Islet precursor cell (in vitro differentiated cells): Measurements from ENCODE around the gene PERM1.
"Not testable (repeated sequence)": the region's sequence is repeated elsewhere in the genome, so short reads cannot be mapped to it uniquely, and the experiment has no call there.

Experiments
- DNase-seq: peaks from one replicate; pipeline ENCODE4 v3.0.0-alpha.2; 2018

PERM1 gene

DNA sequence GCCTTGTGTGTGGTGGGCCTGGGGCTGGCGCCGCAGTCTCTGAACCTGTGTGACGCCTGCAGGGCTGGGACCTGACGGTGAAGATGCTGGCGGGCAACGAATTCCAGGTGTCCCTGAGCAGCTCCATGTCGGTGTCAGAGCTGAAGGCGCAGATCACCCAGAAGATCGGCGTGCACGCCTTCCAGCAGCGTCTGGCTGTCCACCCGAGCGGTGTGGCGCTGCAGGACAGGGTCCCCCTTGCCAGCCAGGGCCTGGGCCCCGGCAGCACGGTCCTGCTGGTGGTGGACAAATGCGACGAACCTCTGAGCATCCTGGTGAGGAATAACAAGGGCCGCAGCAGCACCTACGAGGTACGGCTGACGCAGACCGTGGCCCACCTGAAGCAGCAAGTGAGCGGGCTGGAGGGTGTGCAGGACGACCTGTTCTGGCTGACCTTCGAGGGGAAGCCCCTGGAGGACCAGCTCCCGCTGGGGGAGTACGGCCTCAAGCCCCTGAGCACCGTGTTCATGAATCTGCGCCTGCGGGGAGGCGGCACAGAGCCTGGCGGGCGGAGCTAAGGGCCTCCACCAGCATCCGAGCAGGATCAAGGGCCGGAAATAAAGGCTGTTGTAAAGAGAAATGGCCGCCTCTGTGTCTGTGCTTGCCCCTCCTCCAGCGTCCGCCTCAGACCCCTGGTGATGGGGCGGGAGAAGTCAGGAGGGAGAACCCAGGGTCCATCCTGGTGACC lies 32.2 kb upstream of the PERM1 start:
- peak; percentile 71 for DNase-seq

DNA sequence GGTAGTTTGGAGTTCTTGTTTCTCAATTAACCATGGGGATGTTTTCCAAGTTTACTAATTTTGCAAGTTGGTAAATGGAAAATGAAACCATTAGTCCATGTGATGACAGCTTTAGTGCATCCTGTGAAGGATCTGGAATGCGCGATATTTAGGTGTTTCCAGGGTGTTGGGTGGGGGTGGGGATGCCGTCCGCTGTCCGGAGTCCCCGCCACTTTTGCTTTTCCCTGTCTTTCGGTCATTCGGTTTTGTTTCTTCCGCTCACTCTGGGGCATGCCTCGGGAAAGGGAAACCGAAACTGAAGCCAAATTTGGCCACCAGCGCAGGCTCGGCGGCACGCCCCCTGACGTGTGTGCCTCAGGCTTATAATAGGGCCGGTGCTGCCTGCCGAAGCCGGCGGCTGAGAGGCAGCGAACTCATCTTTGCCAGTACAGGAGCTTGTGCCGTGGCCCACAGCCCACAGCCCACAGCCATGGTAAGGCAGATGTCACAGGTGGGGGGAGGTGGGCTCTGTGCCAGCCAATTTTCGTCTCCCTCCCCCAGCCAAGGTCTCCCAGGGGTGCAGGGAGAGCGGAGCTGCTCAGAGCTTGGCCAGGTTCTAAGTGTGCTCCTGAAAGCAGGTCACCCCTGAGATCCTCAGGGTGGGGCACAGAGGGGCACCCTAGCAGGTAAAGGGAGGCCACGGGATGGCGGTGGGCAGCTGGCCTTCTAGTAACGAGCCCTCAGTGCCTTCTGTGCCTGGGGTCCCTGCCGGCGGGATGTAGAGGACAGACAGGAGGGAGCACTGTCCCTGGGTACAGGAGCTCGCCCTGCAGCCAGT lies 31.4 kb upstream of the PERM1 start, which contains the start of gene ISG15:
ISG15 (plus strand) TSS at position 393 of the 817 bp plus-strand sequence; CDS start at position 470, 77 bp downstream.
- peak; percentile 90 for DNase-seq

DNA sequence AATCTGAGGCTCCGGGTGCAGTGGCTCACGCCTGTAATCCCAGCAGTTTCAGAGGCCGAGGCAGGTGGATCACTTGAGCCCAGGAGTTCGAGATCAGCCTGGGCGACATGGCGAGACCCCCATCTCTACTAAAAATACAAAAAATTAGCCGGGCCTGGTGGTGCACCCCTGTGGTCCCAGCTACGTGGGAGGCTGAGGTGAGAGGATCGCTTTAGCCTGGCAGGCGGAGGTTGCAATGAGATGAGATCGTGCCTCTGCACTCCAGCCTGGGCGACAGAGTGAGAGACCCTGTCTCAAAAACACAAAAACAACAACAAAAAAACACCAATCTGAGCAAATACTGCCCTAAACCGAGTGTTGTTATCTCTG lies 30.8 kb upstream of the PERM1 start:
- not testable (repeated sequence) for DNase-seq

DNA sequence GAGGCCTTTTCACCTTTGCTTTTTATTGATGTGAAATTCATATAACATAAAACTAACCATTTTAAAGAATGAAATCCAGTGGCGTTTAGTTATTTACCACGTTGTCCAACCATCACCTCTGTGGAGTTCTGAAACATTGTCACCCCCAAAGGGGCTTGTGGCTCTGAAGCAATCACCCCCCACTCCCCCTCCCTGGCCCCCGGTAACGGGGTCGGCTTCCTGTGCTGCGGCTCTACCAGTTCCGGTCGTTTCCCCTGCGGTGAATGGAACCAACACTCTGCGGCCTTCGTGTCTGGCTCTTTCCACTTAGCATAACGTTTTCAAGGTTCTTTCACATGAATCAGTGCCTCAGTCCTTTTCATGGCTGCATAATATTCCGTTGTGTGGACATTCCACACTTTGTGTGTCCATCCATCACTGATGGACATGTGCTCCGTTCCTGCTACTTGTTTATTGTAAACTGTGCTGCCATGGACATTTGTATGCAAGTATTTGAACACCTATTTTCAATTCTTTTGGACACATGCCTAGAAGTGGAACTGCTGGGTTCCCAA lies 29.6 kb upstream of the PERM1 start:
- DNase-seq = no peak

DNA sequence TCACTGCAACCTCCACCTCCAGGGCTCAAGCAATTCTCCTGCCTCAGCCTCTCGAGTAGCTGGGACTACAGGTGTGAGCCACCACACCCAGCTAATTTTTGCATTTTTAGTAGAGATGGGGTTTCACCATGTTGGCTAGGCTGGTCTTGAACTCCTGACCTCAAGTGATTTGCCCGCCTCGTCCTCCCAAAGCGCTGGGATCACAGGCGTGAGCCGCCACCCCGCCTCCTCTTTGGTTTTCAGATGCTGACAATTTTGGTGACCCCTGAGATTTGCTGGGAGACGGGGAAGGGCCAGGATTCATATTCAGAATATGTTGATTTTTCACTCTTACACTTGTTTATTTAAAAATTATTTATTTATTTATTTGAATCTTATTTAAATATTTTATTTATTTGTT lies 28.2 kb upstream of the PERM1 start:
- not testable (repeated sequence) for DNase-seq

DNA sequence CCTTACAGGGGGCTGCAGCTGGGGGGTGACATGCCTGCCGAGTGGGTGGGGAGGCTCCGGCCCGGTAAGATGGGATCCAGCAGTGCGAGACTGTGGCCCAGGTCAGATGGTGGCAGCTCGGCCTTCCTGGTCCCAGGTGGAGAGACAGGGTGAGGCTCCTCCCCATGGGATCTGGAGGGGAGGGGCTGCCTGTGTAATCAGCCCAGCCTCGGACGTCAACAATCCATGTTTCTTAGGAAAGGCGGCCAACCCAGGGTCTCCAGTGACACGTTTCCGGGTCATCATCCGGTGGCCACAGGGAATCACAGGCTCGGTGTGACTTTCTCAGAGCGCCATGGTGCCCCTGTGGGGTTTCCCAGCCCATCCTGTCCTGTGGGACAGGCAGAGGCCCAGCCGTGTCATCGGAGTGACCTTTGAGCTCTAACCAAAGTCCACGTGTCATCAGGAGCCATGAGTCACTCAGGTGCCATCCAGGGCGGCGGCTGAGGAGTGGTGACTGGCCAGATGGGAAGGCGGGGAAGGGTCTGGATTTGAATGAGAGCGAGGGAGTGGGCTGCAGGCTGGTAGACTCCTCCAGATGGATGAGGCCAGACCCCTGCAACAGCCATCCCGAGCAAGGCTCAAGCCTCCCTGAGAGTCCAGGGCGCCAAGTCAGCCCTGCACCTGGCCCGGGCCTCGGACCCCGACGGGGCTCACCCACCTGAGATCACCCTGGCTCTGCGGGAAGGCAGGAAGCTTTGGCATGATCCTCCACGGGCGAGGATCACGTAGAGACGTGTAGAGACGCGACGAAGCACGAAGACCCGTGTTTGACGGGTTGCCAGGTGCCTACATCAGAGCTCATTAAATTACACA lies 24.6 kb upstream of the PERM1 start:
- peak; percentile 82 for DNase-seq

DNA sequence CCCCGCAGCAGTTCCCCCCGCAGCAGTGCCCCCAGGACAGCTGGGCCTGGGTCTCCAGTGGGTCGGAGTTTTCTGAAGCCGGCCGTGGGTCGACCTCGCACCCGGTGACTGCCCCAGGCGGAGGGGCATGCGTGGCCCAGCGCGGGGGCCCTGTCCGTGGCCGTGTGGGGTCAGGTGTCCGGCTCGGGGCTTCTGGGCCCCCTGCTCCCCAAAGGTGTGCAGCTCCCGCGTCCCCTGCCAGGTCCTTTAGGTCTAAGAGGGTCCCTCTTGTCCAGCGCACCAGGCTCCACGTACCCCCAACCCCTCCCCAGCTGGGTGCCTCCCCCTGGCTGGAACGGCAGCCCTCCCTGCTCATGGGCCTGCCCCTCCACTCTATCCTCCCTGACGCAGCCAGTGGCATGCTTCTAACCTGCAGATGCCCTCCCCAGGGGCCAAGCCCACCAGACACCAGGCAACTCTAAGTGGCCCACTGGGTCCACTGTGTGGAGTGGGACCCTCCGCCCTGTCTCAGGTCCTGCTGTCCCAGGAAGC lies 23.9 kb upstream of the PERM1 start:
- DNase-seq = peak; percentile 47

DNA sequence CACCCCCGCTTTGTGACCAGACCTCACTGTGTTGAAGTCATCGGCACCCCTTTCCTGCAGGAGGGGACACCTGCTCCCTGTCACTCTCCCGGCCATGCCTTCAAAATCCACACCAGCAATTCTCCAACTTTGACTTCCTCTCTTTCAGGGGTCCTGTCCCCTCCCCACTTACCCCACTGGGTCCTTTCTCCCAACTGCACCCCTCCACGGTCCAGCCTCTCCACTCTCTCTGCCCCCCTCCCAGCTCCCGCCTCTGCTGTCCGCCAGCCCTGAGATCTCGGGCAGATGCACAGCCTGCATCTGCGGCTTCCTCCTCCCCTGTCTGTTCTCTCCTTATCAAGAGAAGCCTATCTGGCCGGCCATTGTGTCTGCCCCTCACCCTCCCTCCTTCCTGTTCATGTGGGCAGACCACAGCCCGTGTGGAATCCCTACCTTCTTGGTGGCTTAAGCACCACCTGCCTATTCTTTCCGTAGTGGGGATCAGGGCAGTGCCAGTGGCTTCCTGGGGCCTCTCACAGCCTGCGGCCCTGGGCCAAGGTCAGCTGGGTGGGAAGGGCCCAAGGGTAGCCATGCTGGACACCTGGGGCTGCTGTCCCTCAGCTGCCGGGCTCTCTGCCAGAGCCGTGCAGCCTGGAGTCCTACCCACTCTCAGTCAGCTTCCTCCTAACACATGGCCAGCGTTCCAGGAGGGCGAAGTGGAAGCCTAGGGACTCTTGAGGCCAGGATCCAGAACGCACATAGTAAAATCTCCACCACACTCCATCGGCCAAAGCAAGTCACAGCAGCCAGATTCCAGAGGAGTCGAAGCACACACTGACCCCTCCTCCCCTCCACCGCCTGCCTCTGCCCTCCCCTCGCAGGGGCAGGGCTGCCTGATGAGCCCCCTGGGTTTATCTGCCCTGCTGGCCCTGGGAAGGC lies 23.1 kb upstream of the PERM1 start:
- DNase-seq = peak; percentile 78

DNA sequence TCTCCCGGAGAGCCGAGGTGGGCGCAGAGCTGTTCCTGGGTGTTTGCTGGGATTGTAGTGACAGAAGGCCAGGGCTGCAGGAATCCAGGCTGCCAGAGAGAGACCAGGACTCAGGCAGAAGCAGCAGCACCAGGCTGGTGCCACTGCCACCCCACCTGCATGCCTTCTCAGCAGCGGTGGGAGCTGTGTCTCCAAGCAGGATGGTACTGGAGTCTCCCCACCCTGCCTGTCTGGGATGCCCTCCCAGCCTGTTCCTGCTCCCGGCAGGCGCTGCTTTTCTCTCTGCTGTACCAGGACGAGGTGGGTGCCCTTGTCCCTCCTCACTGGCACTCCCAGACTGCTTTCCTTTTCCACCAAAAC lies 22.5 kb upstream of the PERM1 start:
- DNase-seq = peak; percentile 48

DNA sequence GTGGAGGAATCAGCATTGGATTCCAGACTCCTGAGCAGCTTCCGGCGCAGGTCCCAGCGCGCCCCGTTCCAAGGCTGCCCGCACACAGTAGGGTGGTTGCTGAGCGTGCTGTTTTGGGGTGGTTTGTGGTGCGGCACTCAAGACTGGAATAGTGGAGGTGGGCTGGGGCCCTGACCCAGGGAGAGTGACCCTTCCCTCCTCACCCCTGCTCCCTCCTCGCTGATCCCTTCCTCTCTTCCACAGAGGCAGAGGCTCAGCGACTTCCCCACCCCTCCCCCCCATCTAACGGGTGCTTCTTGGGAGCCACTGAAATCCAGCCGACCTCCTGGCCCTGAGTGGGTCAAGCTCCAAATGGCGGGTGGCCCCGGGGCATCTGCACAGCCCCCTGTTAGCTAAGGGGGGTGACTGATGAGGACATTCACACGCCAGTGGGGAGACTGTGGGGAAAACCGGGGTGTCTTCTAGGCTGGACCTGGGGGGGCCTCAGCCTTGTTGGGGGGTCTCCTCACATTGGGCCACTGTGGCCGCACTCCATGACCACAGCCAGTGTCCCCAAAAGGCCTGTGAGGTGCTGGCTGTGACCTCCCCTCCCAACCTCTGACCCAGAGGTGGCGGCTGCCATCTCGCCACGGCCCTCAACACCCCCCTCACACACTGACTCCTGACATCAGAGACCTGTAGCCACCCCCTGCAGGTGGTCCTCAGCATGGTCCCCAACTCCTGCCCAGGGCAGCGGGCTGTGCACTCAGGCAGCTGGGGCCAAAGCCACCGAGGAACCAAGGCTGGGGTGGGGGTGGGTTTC lies 21.9 kb upstream of the PERM1 start:
- no peak for DNase-seq

DNA sequence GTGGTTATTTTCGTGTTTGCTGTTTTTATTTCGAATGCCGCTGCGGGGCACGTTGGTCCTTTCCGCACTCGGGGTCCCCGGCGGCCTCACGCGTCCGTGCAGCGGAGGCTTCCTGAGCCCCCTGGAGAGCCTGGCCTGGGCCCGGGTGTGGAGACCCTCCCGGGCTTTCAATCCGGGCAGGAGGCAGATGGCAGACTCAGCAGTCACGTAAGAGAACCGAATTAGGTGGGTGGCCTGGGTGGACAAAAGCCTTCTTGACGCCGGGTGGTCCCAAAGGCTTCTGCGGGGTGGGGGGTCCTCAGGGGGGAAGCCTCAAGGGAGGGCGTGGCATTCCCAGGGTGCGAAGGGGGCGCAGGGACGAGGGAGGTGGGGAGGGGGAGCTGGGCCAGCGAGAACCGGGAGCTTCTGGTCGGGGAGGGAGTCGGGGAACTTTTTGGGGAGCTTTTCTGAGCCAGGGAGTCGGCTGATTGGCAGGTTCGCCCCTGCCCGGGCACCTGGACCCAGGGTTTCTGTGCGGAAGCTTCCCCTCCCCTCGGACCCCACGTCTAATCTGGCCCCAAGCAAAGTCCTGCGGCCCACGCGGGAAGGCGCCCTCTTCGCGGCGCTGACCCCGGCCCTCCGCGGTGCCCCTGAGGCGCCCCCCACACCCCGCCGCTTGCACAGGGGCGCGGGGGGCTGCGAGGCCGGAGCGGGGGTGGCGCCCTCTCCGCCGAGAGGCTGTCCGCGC lies 19.3 kb upstream of the PERM1 start:
- peak; percentile 54 for DNase-seq

DNA sequence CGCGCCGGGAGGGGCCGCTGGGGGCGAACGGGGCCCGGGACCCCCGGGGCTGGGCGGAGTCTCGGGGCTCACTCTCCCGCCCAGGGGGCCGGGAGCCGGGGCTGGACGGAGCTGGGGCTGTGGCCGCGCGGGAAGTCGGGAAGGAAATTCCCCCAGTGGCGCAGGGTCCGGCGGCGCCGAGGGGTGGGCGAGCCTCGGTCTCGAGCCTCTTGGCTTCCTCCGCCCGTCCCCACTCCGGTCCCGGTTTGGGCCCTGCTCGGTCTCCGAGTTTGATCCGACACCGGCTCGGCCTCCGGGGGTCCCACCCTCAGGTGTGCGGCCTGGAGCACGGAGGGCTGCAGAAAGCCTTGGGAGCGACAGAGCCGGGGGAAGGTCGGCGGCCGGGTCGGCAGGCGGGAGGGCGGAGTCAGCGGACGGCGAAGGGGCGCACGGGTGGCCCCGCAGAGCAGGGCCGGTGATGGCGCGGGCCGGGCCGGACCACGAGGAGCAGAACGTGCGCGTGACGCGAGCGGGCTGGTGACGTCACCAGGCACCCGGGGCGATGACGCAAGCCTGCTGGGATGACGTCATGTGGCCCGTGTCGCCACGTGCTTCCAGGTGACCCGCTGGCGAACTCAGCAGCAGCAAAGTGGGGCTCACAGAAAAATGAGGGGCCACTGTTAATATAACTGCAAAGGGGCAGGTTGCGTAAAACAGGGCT lies 18.6 kb upstream of the PERM1 start:
- peak; percentile 83 for DNase-seq

DNA sequence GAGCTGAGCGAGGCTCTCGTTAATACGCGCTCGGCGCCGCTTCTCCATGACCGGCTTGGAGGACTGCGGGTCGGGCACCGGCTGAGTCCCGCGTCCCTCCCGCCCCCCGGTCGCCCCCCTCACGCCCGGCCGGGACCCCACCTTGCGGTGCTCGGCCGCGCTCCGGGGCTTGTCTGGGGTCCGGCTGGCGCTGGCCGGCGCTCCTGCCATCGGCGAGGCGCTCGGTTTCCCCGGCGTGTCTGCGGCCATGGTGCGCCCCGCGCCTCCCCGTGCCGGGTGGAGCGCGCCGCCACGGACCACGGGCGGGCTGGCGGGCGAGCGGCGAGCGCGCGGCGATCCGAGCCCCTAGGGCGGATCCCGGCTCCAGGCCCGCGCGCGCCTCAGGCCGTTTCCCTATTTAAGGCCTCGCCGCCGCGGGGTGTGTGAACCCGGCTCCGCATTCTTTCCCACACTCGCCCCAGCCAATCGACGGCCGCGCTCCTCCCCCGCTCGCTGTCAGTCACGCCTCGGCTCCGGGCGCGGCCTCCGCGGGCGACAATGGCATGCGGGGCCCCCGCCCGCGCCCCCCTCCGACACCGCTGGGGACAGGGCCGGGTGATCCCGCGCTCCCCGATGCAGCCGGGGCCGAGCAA lies 17.9 kb upstream of the PERM1 start, which contains the start of gene HES4:
HES4 (minus strand) TSS at position 373 of the 632 bp plus-strand sequence; CDS start at position 249, 124 bp downstream.
- DNase-seq = peak; percentile 95

DNA sequence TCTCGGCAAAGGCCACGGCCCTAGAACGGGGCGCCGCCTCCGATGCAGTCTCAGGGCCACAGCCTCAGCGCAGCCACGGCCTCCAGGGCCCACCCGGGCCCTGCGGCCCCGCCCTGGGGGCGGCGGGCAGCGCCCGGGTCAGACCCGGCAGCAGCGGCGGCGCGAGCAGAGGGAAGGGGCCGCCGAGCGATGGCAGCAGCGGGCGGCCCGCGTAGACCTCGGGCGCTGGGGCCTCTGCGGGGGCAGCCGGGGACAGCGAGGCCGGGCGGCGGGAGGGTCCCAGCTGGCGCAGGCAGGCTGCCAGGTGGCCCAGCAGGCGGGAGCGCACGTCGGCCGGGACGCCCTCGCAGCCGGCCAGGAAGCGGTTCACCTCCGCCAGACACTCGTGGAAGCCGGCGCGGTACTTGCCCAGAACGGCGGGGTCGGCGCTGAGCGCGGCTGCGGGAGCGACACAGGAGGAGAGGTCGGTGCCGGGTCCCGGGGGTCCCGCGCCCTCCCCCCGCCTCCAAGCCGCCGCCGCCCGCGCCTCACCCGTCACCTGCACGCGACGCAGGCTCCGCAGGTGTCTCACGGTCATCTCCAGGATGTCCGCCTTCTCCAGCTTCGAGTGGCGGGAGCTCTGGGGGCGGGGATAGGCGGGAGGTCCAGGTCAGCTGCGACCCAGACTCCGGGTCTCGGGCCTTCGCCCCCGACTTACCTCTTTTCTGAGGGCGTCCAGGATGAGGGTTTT lies 17.3 kb upstream of the PERM1 start:
- peak; percentile 72 for DNase-seq

DNA sequence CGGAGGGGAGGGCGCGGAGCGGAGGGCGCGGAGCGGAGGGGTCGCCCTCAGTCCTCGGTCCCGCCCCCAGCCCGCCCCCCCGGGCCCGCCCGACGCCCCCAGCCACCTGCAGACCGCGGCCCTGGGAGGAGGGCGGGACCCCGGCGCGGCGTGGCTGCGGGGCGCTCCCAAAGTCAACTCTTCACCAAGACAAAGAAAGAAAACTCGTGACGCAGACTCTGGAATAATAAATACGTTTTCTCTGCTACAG lies 16.8 kb upstream of the PERM1 start:
- no peak for DNase-seq

DNA sequence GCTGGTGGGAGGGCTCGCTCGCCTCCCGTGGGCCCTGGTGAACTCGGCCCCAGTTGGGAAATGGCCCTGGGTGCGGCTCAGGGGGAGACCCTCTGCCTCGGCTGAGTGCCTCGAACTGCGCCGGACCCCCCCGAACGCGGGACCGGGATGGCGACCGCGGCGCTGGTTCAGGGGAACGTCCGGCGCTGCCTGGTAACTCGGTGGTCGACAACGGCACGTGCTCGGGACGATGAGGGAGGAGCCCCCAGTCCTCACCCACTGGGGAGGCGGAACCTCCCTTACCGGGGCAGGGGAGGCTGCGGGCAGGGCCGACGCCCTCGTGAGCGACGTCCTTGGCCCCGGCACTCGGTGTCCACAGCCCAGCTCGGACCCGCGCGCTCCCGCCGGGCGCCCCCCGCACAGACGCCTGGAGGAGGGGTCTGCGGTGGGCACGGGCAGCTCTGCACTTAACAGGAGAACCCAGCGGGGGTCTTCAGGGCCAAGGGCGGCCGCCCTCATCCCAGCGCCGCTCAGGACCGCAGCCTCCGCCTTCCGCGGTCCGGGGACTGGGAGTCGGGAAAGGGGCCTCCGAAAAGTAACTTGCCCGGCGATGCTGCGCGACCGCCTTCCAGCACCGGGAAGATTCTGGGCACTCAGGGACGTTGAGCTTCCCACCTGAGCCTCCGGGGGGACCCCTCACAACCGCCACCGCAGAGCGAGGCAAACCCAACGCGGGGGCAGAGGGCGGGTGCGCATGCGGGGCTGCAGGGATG lies 16.3 kb upstream of the PERM1 start:
- DNase-seq = peak; percentile 64

DNA sequence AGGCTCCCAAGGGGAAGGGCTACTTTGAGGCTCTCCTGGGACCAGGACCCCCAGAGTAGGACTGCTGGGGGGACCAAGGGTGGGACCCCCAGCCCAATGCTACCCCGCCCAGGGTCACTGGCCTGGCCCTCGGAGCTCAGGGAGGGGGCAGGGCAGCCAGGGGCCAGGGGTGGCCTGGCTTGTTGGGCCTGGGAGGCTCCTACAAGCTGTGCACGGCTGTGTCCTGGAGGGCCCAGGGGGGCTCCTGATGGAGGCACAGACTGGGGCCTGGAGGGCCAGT lies 15.8 kb upstream of the PERM1 start:
- DNase-seq = no peak
